ENCODE results near the gene SREBF1. TPM values are rescaled to one million over a fixed set of nuclear protein-coding genes. Genes with fewer than 3 reads are reported as not detected.

The SREBF1 gene
- total RNA-seq, 1 donor, result 115 TPM

- no peak overlapping the region for H2AFZ ChIP-seq (ENCODE audit: low read length)
- H3K79me2 ChIP-seq (ENCODE audit: insufficient read depth, low read length), result no peaks in the 10 kb centered on the region
- peak; percentile 29 for DNase-seq (ENCODE audit: insufficient read length, low spot score, missing footprints)
- peaks cover 3% of the 10 kb centered on the region for H4K20me1 ChIP-seq (ENCODE audit: insufficient read depth, low read length)
- no peak overlapping the region for H3K4me3 ChIP-seq (ENCODE audit: insufficient read depth, low read length)
- H3K36me3 ChIP-seq (ENCODE audit: insufficient read depth, low read length), result peaks cover 11% of the 10 kb centered on the region
- peak overlapping the region; percentile 0 for H3K4me2 ChIP-seq (ENCODE audit: insufficient read depth, low read length)
- no peak overlapping the region for H3K27ac ChIP-seq (ENCODE audit: low read depth, low read length)
- H3K27me3 ChIP-seq (ENCODE audit: insufficient read depth, low read length), result no peaks in the 10 kb centered on the region
- no peaks in the 10 kb centered on the region for H3K9me3 ChIP-seq (ENCODE audit: low read depth, low read length)
- peaks cover 22% of the 10 kb centered on the region for H3K4me1 ChIP-seq (ENCODE audit: insufficient read depth, low read length)
- no peak for TF ChIP-seq CTCF (IDR thresholded peaks at IDR 0.05; ENCODE audit: extremely low read depth, low read depth, low read length)
Measured at GRCh38 chr17:17856386-17856785, 19.6 kb upstream of the SREBF1 start.

- Histone ChIP-seq H2AFZ (ENCODE audit: low read length) (no peak overlapping the region), H3K27me3 (ENCODE audit: insufficient read depth, low read length) (no peaks in the 10 kb centered on the region), H3K79me2 (ENCODE audit: insufficient read depth, low read length) (no peaks in the 10 kb centered on the region), H3K9me3 (ENCODE audit: low read depth, low read length) (no peaks in the 10 kb centered on the region), H3K4me3 (ENCODE audit: insufficient read depth, low read length) (no peak overlapping the region), H3K36me3 (ENCODE audit: insufficient read depth, low read length) (peaks cover 11% of the 10 kb centered on the region), H3K4me1 (ENCODE audit: insufficient read depth, low read length) (peaks cover 22% of the 10 kb centered on the region), H4K20me1 (ENCODE audit: insufficient read depth, low read length) (peaks cover 3% of the 10 kb centered on the region), H3K4me2 (ENCODE audit: insufficient read depth, low read length) (peak overlapping the region; percentile 0), H3K27ac (ENCODE audit: low read depth, low read length) (no peak overlapping the region)
- peak; percentile 88 for DNase-seq (ENCODE audit: insufficient read length, low spot score, missing footprints)
- TF ChIP-seq CTCF (IDR thresholded peaks at IDR 0.05; ENCODE audit: extremely low read depth, low read depth, low read length), result no peak
Measured at GRCh38 chr17:17855976-17856375, 19.2 kb upstream of the SREBF1 start.

GRCh38 chr17:17853811-17854447, 17.1 kb upstream of the SREBF1 start:
- H4K20me1 ChIP-seq (ENCODE audit: insufficient read depth, low read length), result no peaks in the 10 kb centered on the region
- H3K4me2 ChIP-seq (ENCODE audit: insufficient read depth, low read length), result no peak overlapping the region
- peaks cover 15% of the 10 kb centered on the region for H3K36me3 ChIP-seq (ENCODE audit: insufficient read depth, low read length)
- no peak overlapping the region for H2AFZ ChIP-seq (ENCODE audit: low read length)
- H3K27ac ChIP-seq (ENCODE audit: low read depth, low read length), result no peak overlapping the region
- no peak overlapping the region for H3K4me3 ChIP-seq (ENCODE audit: insufficient read depth, low read length)
- no peaks in the 10 kb centered on the region for H3K79me2 ChIP-seq (ENCODE audit: insufficient read depth, low read length)
- H3K27me3 ChIP-seq (ENCODE audit: insufficient read depth, low read length), result no peaks in the 10 kb centered on the region
- DNase-seq (ENCODE audit: insufficient read length, low spot score, missing footprints), result no peak
- peaks cover 38% of the 10 kb centered on the region for H3K4me1 ChIP-seq (ENCODE audit: insufficient read depth, low read length)
- no peaks in the 10 kb centered on the region for H3K9me3 ChIP-seq (ENCODE audit: low read depth, low read length)
- TF ChIP-seq CTCF (IDR thresholded peaks at IDR 0.05; ENCODE audit: extremely low read depth, low read depth, low read length), result no peak

- peak; percentile 31 for DNase-seq (ENCODE audit: insufficient read length, low spot score, missing footprints)
- H3K27ac ChIP-seq (ENCODE audit: low read depth, low read length), result no peak overlapping the region
- TF ChIP-seq CTCF (IDR thresholded peaks at IDR 0.05; ENCODE audit: extremely low read depth, low read depth, low read length), result no peak
Measured at GRCh38 chr17:17852930-17853329, 16.1 kb upstream of the SREBF1 start.

More at GRCh38 chr17:17852930-17853329, 16.1 kb upstream of the SREBF1 start:
- H4K20me1 ChIP-seq (ENCODE audit: insufficient read depth, low read length), result no peaks in the 10 kb centered on the region
- H3K79me2 ChIP-seq (ENCODE audit: insufficient read depth, low read length), result no peaks in the 10 kb centered on the region
- H3K4me1 ChIP-seq (ENCODE audit: insufficient read depth, low read length), result peaks cover 44% of the 10 kb centered on the region
- H3K36me3 ChIP-seq (ENCODE audit: insufficient read depth, low read length), result peaks cover 14% of the 10 kb centered on the region
- H3K27me3 ChIP-seq (ENCODE audit: insufficient read depth, low read length), result no peaks in the 10 kb centered on the region
- H3K4me2 ChIP-seq (ENCODE audit: insufficient read depth, low read length), result no peak overlapping the region
- no peaks in the 10 kb centered on the region for H3K9me3 ChIP-seq (ENCODE audit: low read depth, low read length)
- no peak overlapping the region for H2AFZ ChIP-seq (ENCODE audit: low read length)
- H3K4me3 ChIP-seq (ENCODE audit: insufficient read depth, low read length), result no peak overlapping the region

Data from osteoblast (primary cell).